NCI-H1092 treated with DMSO at 0.1 percent for 48 hours (cell line): Measurements from ENCODE around the gene ALS2CL.

Experiments
- DNase-seq: peaks from one replicate; lab custom pipeline; 2025; lab: John Stamatoyannopoulos, UW

ALS2CL gene

DNA sequence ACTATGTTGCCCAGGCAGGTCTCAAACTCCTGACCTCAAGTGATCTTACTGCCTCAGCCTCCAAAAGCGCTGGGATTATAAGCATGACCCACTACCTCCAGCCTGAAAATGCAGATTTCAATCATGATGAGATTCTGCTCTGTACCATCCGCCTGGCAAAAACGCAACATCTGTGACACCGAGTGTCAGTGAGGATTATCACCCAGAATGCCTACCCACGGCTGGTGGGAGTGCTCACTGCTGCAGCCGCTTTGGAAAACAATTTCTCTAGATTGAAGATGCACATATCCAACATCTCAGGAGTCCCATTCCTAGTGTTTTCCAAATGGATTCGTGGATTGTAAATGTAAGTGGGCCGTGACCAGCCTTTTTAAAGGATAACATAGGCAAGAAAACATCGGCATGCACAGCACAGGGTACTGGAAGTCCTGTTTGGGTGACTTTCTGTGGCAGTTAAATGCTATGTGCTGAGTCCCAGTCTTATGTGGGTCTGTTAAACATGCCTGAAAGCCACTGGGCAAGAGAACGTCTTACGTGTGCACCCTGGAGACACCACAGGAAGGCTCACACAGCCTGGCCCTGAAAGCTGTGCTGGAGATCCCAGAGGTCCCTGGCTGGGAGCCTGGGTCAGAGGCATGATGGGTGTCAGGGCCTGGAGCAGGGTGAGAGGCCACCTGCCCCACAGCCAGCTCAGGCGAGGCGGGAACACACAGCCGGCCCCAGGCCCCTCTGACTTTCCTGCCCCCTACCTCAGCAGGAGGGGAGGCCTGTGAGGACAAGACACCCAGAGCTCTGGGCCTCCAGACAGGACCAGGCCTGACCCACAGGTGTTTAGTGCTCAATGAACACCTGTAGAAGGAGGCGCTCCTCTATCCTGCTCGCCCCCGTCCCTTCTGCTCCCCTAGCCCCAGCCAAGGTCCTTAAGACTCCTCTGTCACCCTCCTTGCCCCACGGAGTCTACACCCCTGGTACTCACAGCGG, 23.3 kb upstream of the ALS2CL start:
- DNase-seq, result no peak

DNA sequence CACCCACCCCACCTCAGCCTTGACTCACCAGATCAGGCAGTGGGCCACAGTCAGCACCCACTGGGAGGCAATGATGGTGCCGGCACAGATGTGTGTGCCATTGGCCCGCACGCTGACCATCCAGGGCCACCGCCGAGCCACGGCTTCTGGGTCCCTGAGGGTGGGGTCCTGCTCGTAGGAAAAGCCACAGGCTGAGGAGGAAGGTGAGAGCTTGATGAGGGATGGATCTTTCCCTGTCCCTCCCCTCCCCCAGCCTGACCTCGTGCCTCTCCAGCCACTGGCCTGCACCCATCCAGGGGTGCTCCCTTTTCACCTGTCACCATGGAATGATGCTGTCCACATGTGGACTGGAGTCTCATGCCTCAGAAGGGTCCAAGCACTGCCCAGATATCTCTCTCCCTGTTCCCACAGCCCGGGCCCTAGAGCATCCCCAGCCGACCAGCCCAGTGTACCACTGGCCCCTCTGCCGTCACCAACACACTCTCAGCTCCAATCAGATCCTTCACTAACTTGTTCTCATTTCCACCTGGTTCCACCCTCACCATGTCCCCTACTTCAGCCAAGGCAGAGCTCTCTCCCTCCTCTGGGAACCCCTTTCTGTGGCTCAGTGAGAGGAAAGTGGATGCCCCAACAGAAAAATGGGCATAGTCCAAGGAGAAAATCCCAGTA, 22.2 kb upstream of the ALS2CL start:
- no peak for DNase-seq

DNA sequence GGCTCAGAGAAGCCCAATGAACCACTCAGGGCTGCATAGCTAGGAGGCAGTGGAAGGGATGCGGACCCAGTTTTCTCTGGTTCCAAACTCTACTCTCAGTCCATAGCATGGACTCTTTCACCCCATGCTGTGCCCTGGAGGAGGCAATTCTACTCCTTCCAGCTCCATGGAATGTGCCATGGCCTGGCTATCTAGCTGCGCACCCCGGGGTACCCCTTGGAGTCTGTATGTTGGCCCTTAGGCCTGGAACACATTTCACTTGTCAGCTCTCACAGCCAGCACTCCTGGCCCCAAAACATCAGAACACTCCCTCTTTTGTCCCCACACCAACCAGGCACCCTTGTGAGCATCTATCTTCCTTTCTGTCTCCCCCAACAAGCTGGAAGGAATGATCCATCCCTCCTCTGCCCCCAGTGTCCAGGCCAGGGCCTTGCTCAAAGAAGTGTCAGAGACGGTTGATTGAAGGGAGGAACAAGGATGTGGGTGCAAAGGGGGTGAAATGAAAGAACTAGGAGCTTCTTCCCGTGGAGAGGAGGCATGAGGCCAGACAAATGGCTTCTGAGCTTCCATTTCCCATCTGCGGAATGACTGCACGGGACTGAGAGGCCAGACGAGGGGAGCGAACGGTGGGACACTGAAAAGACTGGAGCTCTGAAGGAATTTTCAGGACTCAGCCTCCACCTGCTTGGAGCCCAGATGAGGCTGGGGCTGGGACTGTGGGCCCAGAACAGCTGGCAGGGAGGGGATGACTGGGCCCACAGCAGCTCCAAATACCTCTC, 21.4 kb upstream of the ALS2CL start:
- DNase-seq, result no peak

DNA sequence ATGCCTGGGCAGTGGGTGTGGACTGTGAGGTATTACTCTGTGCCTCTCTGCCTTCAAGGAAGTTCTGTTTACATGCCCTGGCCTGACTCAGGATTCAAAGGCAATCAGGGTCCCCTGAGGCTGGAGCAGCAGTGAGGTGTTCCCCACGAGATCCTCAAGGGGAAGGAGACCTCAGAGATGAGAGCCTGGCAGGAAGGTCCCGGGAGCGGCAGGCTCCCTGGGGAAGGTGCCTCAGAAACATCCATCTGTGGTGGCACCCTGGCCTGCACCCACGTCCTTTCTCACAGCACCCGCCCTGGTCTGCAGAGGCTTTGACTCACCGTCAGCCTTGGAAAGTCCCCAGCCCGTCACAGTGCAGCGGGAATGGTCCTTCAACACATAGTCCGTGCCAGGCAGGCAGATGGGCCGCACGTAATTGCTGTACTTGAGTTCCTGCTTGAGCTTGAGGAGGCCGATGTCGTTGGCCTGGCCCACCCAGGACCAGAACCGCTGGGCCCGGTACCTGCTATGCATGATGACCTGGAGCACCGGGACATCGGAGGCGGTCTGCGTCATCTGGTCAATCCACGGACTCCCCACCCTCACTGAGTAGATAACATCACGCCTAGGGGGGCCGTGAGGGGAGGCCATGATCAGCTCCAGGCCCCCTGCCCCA, 20.5 kb upstream of the ALS2CL start:
- peak; percentile 28 for DNase-seq

DNA sequence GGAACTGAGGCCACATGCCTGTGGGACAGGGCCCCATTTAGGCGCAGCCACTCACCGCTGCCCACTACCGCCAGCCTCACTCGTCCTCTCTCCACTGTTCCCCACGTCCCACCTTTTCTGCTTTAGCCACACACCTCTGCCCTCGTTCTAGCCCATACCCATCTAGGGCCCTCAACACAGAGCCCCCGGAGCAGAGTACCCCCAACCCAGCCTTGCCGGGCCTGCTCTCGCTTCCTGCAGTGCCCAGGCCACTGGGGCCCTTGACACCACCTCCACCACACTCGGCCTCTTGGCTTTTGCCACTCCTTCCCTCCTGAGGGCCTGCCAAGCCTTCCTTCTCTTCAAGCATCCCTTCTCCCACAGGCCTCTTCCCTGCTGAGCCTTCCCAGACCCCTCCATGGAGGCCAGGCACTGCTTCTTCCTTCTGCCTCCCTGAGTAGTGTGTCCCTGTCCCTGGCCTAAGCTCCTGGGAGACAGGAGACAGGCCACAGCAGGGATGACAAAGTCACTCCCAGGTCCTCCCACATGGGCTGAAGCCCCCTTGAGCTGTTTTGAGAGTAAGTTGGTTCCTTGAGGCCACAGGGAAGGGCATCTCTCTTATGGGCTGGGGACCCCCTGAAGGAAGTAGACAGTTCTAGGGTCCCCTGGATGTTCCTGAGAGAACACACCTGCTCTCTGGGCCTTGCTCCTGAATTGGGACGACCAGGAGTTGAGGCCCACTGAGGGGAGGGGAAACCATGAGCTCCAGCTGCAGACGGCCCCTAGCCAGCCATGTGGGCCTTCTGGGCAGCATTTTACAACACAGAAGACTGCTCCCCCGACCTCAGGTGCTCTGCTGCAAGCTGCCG, 19.8 kb upstream of the ALS2CL start:
- no peak for DNase-seq

DNA sequence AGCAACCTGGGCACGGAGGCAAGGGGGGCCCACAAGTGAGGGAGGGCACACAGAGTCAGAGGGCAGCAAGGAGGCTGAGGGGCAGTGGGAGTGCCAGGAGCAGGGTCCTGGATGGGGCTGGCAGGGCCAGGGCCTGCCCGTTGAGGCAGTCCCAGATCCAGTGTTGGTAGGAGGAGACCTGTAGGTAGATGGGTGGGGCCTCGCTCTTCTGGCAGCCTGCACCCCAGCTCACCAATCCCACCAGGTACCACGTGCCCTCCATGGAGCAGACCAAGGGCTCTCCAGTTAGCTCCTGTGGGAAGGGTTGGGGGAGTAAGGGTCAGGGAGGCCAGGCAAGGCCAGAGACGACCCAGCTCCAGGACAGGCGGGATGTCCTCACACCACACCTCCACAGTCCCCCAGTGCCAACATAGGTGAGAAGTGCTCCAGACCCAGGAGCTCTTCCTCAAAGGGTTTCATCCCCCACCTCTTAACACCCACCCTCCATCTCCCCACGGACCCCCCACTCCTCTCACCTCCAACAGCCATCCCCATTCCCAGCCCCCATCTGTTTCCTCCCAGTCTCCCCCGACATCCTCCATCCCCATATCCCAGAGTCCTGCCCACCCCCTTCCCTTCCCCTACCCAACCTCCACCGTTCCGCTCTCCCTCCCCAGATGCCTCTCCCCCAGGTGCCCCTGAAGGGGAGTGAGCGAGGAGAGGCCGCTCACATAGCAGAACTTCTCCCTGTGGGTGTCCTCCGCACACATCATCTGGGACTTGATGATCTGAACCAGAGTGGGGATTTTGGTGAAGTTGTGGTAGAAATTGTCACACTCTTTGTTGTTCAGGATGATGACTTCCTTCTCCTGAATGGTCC, 18.9 kb upstream of the ALS2CL start:
- DNase-seq, result no peak

DNA sequence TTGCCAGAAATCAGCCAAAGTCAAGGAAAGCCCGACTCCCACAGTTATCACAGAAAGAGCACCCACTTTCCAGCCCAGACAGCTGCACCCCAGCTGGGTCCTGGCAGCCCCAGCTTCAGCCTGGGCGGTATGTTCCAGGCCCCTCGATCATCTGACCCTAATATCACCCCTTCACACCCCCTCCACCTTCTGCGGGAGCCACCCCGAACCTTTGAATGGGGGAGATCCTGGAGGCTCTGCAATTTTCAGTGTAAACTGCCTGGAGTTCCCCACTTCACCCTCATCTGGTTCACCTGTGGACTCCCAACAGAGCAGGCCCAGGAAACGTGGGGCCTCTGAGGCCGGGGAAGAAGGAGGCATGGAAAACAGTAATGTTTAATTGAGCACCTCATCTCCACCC, 18.3 kb upstream of the ALS2CL start:
- DNase-seq, result no peak

DNA sequence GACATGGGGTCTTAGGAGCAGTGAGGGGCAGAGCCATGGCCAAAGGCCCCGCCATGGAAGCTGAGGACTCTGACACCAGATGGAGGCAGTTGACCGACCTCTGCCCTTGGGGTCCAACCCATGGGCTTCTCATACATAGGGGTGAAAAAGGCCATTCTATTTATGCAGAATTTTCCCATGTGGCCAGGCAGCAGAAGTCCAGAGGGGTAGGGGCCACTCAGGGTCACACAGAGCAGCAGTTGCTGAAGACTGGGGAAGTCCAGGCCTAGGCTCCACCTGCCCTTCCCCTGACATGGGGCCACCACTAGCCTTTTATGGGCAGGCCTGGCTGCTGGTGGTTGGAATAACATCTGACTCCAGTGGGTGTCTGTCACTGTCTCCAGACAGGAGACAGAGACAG, 17.8 kb upstream of the ALS2CL start:
- no peak for DNase-seq

DNA sequence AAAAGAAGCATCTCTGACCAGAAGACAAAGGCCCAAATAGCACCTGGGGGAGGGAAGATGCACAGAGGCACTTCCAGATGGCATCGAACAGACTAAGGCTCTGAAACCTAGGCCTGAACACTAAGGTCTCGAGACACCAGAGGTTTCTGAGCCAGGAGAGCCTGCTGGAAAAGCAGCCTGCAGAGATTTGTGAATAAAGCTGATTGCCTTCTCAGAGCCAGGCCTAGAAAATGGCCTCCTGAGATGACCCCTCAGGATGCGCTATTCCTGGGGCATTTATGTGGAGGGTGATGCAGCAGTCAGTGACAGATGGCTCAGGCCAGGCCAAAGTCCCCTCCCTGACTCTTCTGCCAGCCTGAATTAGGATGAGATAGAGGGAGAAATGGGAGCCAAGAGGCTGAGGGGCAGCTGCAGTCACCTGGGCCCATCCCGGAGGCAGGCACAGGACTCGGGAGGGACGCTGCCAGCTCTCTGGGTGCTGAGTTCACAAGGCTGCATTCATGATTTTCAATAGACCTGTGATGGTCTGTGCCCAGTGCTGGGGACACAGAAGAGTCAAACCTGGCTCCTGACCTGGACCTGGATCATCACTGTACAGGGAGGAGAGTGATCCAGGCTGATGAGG, 17.3 kb upstream of the ALS2CL start:
- DNase-seq, result no peak

DNA sequence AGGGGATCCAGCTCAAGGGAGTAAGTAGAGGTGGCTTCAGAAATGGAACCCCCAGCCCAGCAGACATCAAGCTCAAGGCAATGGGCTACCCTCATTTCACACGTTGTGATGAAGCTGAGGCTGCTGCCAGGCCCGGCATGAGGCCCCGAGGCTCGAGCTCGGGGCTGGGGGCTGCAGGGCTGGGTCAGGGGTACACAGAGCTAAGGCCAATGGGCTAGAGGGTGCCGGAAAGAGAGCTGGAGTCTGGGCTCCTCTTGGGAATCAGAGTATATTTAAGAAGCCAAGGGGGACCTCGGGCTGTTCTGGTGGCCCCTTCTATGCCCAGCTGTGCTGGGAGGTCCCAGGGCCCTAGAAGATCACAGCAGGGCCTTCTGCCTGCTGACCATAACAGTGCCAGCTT, 16.8 kb upstream of the ALS2CL start:
- no peak for DNase-seq

DNA sequence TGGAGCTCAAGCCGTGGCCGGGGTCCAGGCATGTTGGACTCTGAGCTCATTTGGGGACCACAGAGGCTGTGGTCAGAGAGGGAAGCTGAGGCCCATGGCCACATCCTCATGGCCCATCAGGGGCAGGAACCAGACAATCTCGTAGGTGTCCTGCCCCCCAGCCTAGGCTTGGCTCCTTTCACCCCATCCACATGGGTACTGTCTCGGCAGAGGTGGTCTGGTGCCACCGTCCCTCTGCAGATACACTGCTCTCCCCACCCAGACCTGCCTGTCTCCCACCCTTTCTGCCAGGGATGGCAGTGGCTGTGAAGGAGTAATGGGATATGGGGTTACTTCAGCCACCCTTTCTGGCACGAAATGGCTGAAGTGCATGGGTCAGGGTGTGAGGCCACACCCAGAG, 16.2 kb upstream of the ALS2CL start:
- DNase-seq, result no peak

DNA sequence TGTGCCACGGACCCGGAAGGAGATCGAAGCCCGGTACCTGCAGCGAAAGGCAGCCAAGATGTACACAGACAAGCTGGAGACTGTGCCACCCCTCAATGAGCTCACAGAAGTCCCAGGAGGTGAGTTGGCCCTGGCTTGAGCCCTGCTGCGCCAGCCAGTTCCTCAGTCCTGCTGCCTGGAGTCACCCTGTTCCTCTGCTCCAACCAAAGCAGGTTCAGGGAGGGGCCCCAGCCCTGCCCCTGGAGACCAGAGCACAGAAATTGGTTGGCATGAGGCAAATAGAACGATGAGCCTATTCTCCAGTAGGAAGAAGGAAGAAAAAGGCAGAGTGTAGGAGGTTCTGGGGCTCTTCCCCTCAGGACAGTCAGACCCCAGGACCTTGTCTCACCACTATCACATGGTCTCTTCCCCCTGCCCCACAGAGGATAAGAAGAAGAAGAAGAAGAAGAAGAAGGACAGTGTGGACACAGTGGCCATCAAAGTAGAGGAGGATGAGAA, 15.7 kb upstream of the ALS2CL start:
- DNase-seq, result no peak

DNA sequence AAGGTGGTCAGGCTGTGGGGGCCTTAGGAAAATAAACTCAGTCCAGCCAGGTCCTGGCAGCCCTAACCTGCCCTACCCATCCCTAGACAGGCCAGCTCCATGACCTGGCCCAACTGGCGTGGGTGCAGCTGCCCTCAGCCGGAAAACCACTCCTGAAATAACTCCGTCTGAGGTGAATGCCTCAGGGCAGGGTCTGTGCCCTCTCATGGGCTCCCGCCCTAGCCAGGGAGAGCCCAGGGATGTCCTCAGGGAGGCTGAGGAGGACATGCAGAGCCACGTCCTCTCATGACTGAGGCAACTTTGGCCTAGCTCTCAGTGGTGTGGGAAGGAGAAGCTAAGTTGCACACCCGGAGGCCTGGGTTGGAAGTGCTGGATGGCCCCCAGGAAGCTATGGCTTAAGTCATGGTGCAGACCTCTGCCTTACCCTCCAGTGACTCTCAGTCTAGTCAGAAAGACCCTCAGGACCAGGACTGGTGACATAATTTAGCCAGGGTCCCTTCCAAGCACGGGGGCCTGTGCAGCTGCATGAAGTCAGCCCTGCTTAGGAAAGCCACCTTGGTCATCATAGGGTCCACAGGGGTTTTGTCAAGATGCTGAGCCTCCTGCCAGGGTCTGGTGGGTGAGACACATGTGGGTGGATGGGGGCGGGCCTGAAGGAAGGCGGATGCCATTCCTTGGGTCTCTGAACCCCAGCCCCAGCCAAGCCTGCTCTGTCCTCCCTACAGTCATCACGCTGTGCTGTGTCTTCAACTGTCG, 15.1 kb upstream of the ALS2CL start:
- DNase-seq, result no peak

DNA sequence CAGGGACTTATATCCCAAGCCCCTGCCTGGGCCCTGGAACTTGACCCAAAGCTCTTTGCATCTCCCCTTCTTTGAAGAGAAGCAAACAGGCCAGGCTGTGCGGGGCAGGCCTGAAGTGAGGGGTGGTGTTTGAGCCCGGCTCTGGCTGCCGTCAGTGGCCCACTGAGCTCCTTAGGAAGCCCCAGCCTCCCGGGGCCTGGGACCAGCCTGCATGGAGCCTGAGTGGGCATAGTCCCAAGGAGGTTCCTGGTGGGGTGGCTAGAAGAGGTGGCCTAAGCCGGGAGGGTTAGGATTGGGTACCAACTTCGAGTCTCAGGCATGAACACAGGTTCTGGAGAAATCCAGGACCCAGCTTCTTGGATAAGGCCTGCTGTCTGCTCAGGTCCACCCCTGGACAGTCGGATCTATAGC, 14.1 kb upstream of the ALS2CL start:
- no peak for DNase-seq

DNA sequence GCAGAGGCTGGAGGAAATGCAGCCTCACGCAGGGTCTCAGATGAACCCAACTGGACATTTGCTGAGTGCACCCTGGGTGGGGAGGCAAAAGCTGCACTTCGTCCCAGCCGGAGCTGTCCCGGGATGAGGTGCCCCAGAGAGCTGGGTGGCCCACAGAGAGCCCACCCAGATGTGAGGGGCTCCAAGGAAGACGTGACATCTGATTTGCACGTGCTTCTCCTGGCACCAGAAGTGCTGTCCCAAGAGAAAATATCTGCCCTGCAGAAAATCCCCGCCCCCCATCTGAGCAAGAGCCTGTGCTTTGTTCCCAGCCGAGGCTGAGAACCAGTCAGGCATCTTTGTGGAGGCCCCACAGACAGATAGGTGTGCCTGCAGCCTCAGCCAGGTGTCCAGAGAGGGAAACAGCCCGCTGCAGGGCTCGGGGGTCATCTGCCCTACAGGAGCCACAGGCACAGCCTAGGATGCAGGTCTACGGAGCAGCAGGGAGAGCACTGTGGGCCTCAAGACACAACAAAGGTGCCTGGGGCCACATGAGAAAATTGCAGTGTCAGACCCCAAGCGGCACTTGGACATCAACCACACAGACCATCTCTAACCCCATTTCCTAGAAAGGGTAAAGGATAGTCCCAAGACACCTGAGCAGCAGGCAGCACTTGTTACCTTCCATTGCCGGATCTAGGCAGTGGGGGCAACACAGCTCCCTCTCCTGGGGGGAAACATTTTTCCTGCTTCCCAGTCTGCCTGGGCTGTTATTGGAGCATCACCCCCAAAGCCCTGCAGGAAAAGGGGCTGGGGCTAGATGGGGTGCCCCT, 13.5 kb upstream of the ALS2CL start:
- no peak for DNase-seq

DNA sequence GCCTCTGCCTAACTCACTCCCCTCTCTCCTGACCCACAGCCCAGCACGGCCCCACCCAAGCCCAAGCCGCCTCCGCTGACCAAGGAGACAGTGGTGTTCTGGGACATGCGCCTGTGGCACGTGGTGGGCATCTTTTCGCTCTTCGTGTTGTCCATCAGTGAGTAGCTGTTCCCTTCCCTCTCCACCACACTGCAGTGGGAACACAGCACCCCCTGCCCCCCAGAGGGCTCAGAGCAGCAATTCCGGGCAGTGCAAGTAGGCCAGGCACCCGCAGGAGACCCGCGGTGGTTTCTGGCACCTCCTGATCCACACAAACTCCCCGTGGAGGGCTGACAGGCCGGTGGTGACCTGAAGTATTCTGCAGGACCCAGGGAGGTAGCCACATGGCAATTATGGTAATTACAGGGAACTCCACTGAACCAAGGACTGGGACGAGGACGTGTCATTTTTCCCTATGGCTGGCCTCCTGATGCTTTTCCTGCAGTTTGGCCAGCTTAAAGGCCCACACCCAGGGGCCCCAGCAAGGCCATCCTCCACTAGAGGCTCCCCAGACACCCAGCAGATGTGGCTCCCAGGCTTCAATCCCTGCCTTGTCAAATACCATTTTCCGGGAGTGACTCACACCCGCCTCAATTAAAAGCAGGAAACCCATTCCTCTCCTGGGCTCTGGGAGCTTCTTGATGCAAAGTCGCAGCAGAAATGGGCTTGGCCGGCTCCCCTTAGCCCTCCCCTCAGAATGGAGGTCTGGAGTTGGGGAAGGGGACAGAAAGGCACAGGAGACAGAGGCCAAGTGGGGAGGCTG, 12.5 kb upstream of the ALS2CL start:
- no peak for DNase-seq

DNA sequence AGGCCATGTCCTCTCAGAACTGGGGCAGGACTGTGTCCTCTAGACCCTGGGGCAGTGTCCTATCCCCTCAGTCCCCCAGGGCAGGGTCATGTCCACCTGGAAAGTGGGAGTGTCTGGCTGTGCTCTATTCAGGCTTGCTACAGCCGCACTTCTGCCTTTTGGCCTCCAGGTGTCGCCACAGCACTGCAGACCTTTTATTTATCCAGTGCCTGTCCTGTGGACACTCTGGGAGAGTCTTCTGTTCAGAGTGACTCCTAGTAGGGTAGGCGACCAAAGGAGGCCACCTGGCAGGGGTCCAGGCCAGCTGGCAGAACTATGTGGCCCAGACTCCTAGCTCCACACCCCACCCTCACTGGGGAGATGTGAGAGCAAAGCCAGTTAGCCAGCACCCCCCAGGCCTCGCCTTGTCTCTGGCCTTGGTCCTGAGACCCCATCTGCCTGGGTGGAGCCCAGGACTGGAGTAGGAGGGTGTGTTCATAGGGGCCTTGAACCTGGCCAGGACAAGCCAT, 11.6 kb upstream of the ALS2CL start:
- DNase-seq, result peak; percentile 31
